Measurements from ENCODE around the gene SLC44A3. TPM values are rescaled to one million over a fixed set of nuclear protein-coding genes. Genes with fewer than 3 reads are reported as not detected.

Gene SLC44A3
- total and polyA plus RNA-seq, 2 donors (not counting 1 experiment from before 2014, with no cell fraction given): 3.9 to 9.7 TPM

DNA sequence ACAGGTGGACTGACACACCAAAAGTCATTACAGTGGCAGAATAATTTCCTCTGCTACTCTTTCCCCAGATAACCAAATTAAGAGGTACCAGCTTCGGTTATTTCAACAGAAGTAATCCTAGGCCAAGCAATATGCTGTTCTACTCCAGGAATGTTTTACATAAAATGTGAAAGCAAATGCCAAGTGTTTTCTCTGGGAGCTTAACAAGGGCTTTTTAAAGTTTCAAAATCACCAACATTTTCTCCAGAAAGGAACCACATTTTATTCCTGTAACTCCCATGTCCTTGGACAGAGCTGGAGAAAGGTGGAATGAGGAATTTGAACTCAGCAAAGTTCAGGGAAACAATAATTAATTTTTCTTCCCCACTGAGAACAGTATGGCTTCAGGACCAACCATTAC, 79.6 kb downstream of the SLC44A3 start:
- H3K4me2 ChIP-seq (ENCODE audit: extremely low read depth, insufficient read depth, low read length): no peak overlapping the region
- TF ChIP-seq, protein P1, sequence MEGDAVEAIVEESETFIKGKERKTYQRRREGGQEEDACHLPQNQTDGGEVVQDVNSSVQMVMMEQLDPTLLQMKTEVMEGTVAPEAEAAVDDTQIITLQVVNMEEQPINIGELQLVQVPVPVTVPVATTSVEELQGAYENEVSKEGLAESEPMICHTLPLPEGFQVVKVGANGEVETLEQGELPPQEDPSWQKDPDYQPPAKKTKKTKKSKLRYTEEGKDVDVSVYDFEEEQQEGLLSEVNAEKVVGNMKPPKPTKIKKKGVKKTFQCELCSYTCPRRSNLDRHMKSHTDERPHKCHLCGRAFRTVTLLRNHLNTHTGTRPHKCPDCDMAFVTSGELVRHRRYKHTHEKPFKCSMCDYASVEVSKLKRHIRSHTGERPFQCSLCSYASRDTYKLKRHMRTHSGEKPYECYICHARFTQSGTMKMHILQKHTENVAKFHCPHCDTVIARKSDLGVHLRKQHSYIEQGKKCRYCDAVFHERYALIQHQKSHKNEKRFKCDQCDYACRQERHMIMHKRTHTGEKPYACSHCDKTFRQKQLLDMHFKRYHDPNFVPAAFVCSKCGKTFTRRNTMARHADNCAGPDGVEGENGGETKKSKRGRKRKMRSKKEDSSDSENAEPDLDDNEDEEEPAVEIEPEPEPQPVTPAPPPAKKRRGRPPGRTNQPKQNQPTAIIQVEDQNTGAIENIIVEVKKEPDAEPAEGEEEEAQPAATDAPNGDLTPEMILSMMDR (conservative IDR thresholded peaks at IDR 0.05 in 1 of 2, IDR thresholded peaks at IDR 0.05 in 1 of 2; ENCODE audit: low read depth in 1 of 2, low read length in 2 of 2): no peak
- no peak for TF ChIP-seq EZH2 (IDR thresholded peaks at IDR 0.05; ENCODE audit: low read length, missing control alignments)
- peaks cover 7% of the 10 kb centered on the region for H3K4me1 ChIP-seq (ENCODE audit: control insufficient read depth, extremely low read depth, insufficient read depth, low read length)
- H3K27ac ChIP-seq (ENCODE audit: insufficient read depth, low read length): no peak overlapping the region
- H3K9ac ChIP-seq (ENCODE audit: insufficient read depth, low read length): no peak overlapping the region
- no peak overlapping the region for H2AFZ ChIP-seq (ENCODE audit: low read length)
- H4K20me1 ChIP-seq (ENCODE audit: control insufficient read depth, extremely low read depth, insufficient read depth, low read length): peaks cover 3% of the 10 kb centered on the region
- H3K9me3 ChIP-seq (ENCODE audit: control insufficient read depth, insufficient read depth, low read depth, low read length): no peaks in the 10 kb centered on the region
- H3K36me3 ChIP-seq (ENCODE audit: control insufficient read depth, insufficient read depth, low read length): peaks cover 29% of the 10 kb centered on the region
- H3K4me3 ChIP-seq (replicated peaks in 1 of 4; ENCODE audit: control extremely low read depth in 1 of 4, insufficient read depth in 1 of 4, low read depth in 3 of 4, low read length in 4 of 4): no peak overlapping the region
- H3K79me2 ChIP-seq (ENCODE audit: control insufficient read depth, insufficient read depth, low read length): peaks cover 33% of the 10 kb centered on the region
- peak in 1 of 2 donors; percentile 21 for DNase-seq (ENCODE audit: low read depth in 2 of 2)
- no peaks in the 10 kb centered on the region for H3K27me3 ChIP-seq (ENCODE audit: control insufficient read depth, insufficient read depth, low read length)

DNA sequence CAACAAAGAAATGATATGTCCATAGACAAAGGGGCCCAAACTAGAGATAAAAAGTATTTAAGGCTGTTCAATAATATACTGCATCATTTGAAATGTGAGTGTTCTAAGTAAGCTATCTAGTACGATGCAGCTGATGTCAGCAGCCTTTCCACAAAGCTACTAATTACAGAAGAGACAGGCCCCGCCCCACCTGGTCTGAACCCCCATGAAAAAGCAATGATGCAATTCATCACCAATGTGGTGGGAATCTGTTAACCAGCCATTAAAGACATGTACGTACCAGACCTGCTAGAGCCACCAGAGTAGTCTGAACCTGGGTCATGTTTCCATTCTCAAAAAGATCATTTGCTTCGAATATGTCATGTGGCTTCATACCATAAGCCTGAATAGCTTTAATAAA, 81.7 kb downstream of the SLC44A3 start:
- H3K27ac ChIP-seq (ENCODE audit: insufficient read depth, low read length): no peak overlapping the region
- H4K20me1 ChIP-seq (ENCODE audit: control insufficient read depth, extremely low read depth, insufficient read depth, low read length): peaks cover 3% of the 10 kb centered on the region
- no peak overlapping the region for H3K4me3 ChIP-seq (replicated peaks in 1 of 4; ENCODE audit: control extremely low read depth in 1 of 4, insufficient read depth in 1 of 4, low read depth in 3 of 4, low read length in 4 of 4)
- H3K4me2 ChIP-seq (ENCODE audit: extremely low read depth, insufficient read depth, low read length): no peak overlapping the region
- no peak overlapping the region for H3K9ac ChIP-seq (ENCODE audit: insufficient read depth, low read length)
- no peaks in the 10 kb centered on the region for H3K9me3 ChIP-seq (ENCODE audit: control insufficient read depth, insufficient read depth, low read depth, low read length)
- H3K36me3 ChIP-seq (ENCODE audit: control insufficient read depth, insufficient read depth, low read length): peaks cover 19% of the 10 kb centered on the region
- no peak overlapping the region for H2AFZ ChIP-seq (ENCODE audit: low read length)
- DNase-seq (ENCODE audit: low read depth in 2 of 2): peak; percentile 51 to 57
- H3K79me2 ChIP-seq (ENCODE audit: control insufficient read depth, insufficient read depth, low read length): peaks cover 54% of the 10 kb centered on the region
- TF ChIP-seq, protein P1 (conservative IDR thresholded peaks at IDR 0.05 in 1 of 2, IDR thresholded peaks at IDR 0.05 in 1 of 2; ENCODE audit: low read depth in 1 of 2, low read length in 2 of 2): no peak
- TF ChIP-seq EZH2 (IDR thresholded peaks at IDR 0.05; ENCODE audit: low read length, missing control alignments): no peak
- peaks cover 7% of the 10 kb centered on the region for H3K4me1 ChIP-seq (ENCODE audit: control insufficient read depth, extremely low read depth, insufficient read depth, low read length)
- no peaks in the 10 kb centered on the region for H3K27me3 ChIP-seq (ENCODE audit: control insufficient read depth, insufficient read depth, low read length)

DNA sequence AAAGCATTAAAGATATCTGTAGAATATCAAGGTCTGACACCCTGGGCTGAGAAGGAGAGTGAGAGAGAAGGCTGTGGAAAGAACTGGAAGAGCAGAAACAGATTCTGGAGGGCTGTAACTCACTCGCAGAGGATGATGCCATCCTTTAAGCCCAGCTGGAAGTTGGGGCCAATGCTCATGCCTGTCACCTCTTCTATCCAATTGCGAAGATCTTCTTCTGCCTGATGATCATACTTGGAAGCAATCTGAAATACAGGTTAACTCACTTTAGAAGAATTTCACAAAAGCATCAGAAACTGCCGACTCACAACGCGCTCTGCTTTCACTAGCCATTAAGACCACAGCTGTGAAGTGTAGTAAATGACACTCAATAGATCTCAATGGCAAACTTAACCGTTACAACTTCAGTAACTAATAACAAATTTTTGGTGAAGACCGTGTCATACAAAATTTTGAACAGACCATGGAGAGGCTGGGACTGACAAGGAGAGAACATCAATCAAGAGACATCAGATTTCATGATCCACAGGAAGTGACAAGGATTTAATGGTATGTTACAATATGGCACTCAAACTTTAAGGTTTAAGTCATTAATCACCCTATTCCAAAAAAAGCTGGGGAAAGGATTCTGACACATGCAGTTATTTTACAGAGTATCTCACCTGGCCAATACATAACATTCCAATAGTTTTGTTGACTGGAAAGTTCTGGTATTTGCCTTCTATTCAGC, 83.3 kb downstream of the SLC44A3 start:
- Histone ChIP-seq H2AFZ (ENCODE audit: low read length) (no peak overlapping the region), H3K4me3 (replicated peaks in 1 of 4; ENCODE audit: control extremely low read depth in 1 of 4, insufficient read depth in 1 of 4, low read depth in 3 of 4, low read length in 4 of 4) (no peak overlapping the region), H3K9ac (ENCODE audit: insufficient read depth, low read length) (no peak overlapping the region), H3K4me2 (ENCODE audit: extremely low read depth, insufficient read depth, low read length) (no peak overlapping the region), H3K36me3 (ENCODE audit: control insufficient read depth, insufficient read depth, low read length) (peaks cover 14% of the 10 kb centered on the region), H3K27me3 (ENCODE audit: control insufficient read depth, insufficient read depth, low read length) (no peaks in the 10 kb centered on the region), H4K20me1 (ENCODE audit: control insufficient read depth, extremely low read depth, insufficient read depth, low read length) (peaks cover 3% of the 10 kb centered on the region), H3K4me1 (ENCODE audit: control insufficient read depth, extremely low read depth, insufficient read depth, low read length) (peaks cover 7% of the 10 kb centered on the region), H3K79me2 (ENCODE audit: control insufficient read depth, insufficient read depth, low read length) (peaks cover 68% of the 10 kb centered on the region), H3K27ac (ENCODE audit: insufficient read depth, low read length) (no peak overlapping the region), H3K9me3 (ENCODE audit: control insufficient read depth, insufficient read depth, low read depth, low read length) (no peaks in the 10 kb centered on the region)
- peak in 1 of 2 donors; percentile 75 for DNase-seq (ENCODE audit: low read depth in 2 of 2)
- TF ChIP-seq, protein P1 (conservative IDR thresholded peaks at IDR 0.05 in 1 of 2, IDR thresholded peaks at IDR 0.05 in 1 of 2; ENCODE audit: low read depth in 1 of 2, low read length in 2 of 2): no peak
